ENCODE measurements around the gene HDAC7. TPM values are rescaled to one million over a fixed set of nuclear protein-coding genes. Genes with fewer than 3 reads are reported as not detected.

HDAC7 gene
- total RNA-seq, 4 donors from 2014 or later = 55.9 to 96.5 (median 59.4) TPM

DNA sequence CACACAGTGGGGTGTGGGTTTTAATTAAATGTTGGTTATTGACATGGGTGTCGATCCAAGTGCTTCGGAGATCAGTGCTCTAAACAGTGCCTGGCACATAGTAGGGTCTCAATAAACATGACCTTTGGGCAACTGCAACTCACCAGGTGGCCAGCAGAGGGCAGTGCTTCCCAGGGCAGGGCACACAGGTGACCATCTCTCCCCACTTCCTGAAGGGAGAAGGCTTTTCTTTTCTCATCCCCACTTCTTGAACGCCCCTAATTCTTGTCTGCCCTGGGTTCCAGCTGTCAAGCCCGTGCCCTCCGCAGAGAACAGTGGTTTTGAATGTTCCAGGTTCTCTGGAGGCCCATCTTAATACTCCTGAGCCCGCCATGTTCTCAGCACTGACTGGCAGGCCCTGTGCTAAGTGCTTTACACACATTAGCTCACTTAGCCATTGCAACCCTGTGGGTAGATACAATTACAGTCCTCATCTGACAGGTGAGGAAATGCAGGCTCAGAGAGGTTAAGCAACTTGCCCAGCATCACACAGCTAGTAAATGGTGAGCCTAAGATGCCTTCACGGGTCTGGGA is 77.4 kb downstream of the HDAC7 start:
- H3K4me3 ChIP-seq = no peak overlapping the region
- no peak overlapping the region for H3K27ac ChIP-seq
- 56 to 95% methylated on average over 2 to 4 of the region's 7 CpGs for WGBS, 2 donors (ENCODE audit: low coverage in 1 of 2)
- no peaks in the 10 kb centered on the region for H3K27me3 ChIP-seq
- no peak for TF ChIP-seq EP300 (IDR thresholded peaks at IDR 0.05)
- peak in 3 of 4 experiments; percentile 92 to 94 (median 93) for TF ChIP-seq CTCF (IDR thresholded peaks at IDR 0.05)
- peaks cover 0 to 47% (median 25%) of the 10 kb centered on the region in 3 donors for H3K4me1 ChIP-seq
- ATAC-seq = no peak
- H3K9me3 ChIP-seq = no peaks in the 10 kb centered on the region
- H3K36me3 ChIP-seq = peaks cover 0 to 8% of the 10 kb centered on the region in 2 donors

DNA sequence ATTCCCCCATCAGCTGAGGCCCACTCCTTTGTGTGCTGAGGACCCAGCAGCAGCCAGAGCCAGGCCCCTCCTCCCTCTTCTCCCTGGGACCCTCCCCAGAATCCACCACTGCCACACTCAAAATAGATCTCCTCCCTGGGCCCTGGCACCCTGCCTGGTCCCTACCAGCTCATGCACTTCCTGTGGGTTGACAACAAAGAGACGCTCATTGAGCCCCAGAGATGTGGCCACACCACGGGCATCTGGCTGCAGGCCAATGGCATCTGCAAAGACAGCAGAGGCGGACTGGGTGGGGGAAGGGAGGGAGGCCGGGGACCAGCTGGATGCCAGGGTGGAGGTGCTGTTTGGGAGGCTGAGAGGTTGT is 78.4 kb downstream of the HDAC7 start:
- no peaks in the 10 kb centered on the region for H3K27me3 ChIP-seq
- WGBS, 2 donors (ENCODE audit: low coverage in 1 of 2) = 40% methylated on average over 2 of the region's 4 CpGs; no CpG with 5 or more reads in 1 of the 2 donors
- peaks cover 6 to 57% (median 35%) of the 10 kb centered on the region in 3 donors for H3K4me1 ChIP-seq
- no peaks in the 10 kb centered on the region for H3K36me3 ChIP-seq
- H3K4me3 ChIP-seq = no peak overlapping the region
- no peak for ATAC-seq
- no peaks in the 10 kb centered on the region for H3K9me3 ChIP-seq
- TF ChIP-seq CTCF (IDR thresholded peaks at IDR 0.05) (no peak), POLR2A (IDR thresholded peaks at IDR 0.05) (no peak), EP300 (IDR thresholded peaks at IDR 0.05) (no peak), POLR2AphosphoS5 (IDR thresholded peaks at IDR 0.05) (no peak)
- H3K27ac ChIP-seq = peak overlapping the region in 2 of 4 donors; percentile 53 to 84

DNA sequence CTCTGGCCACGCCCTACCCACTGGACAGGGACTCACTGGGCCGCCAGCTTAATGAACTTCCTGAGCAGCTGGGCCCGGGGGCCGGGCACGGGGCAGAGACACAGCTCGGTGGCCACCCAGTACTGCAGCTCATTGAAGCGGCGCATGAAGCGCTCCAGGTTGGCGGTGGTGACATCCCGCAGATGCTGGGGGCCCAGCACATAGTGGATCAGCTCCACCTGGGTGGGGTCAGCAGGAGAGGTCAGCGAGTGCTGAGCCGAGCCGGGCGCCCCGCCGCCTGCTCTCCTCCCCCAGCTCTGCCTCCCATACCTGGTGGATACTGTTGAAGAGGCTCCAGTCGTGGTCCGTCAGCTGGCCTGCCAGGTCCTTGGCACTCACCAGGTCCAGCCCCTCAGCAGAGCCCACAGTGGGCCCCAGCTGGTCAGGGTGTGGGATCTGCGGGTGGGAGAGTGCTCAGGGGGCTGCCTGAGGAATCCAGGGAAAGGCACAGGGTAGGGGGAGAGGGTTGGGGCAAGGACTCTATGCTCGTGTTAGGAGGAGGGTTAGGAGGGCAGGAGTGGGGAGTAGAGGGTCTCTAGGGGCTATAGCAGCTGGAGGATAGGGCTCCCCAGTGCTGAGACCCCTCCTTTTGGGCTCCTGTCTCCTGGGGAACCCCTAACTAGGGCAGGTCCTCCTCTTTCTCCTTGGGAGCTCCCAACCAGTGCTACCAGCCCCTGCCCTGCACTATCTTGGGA is 78.9 kb downstream of the HDAC7 start:
- H3K9me3 ChIP-seq = no peaks in the 10 kb centered on the region
- H3K27ac ChIP-seq = peak overlapping the region in 3 of 4 donors; percentile 8 to 84 (median 53)
- H3K27me3 ChIP-seq = no peaks in the 10 kb centered on the region
- TF ChIP-seq EP300 (IDR thresholded peaks at IDR 0.05) (no peak), POLR2AphosphoS5 (IDR thresholded peaks at IDR 0.05) (no peak), CTCF (IDR thresholded peaks at IDR 0.05) (no peak), POLR2A (IDR thresholded peaks at IDR 0.05) (no peak)
- H3K4me1 ChIP-seq = peaks cover 12 to 62% (median 41%) of the 10 kb centered on the region in 3 donors
- H3K4me3 ChIP-seq = no peak overlapping the region
- no peak for ATAC-seq
- WGBS, 2 donors (ENCODE audit: low coverage in 1 of 2) = no CpG with 5 or more reads among the region's 21 CpGs
- H3K36me3 ChIP-seq = no peaks in the 10 kb centered on the region

DNA sequence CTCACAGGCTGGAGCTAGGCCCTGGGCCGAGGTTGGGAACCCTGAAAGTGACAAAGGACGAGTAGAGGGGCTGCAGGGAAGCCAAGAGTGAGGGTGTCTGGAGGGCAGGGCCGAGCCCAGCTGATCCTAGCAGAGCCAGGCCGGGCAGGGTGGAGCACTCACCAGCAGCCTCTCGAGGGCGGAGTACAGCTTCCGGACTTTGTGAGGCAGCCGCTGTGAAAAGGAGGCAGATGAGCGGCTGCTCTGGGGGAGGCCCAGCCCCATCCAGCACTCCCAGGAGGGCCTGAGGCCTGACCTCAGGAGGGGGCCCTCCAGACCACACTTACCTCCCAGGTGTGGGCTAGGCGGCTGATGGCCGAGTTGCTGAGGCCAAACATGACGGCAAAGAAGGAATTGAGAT is 79.7 kb downstream of the HDAC7 start:
- ATAC-seq = no peak
- Histone ChIP-seq H3K36me3 (no peaks in the 10 kb centered on the region), H3K9me3 (no peaks in the 10 kb centered on the region), H3K27ac (peak overlapping the region in 3 of 4 donors; percentile 8 to 84 (median 53)), H3K27me3 (no peaks in the 10 kb centered on the region), H3K4me1 (peaks cover 13 to 70% (median 49%) of the 10 kb centered on the region in 3 donors), H3K4me3 (no peak overlapping the region)
- TF ChIP-seq CTCF (IDR thresholded peaks at IDR 0.05) (no peak), EP300 (IDR thresholded peaks at IDR 0.05) (no peak), POLR2AphosphoS5 (IDR thresholded peaks at IDR 0.05) (no peak), POLR2A (IDR thresholded peaks at IDR 0.05) (no peak)
- WGBS, 2 donors (ENCODE audit: low coverage in 1 of 2) = 92% methylated on average over 2 of the region's 12 CpGs; no CpG with 5 or more reads in 1 of the 2 donors

GRCh38 chr12:47739297-47739696 is 80.4 kb downstream of the HDAC7 start:
- H3K27me3 ChIP-seq = no peaks in the 10 kb centered on the region
- H3K4me1 ChIP-seq = peaks cover 13 to 77% (median 49%) of the 10 kb centered on the region in 3 donors
- 89% methylated on average over 1 of the region's 3 CpGs; no CpG with 5 or more reads in 1 of the 2 donors for WGBS, 2 donors (ENCODE audit: low coverage in 1 of 2)
- TF ChIP-seq CTCF (IDR thresholded peaks at IDR 0.05) (no peak), EP300 (IDR thresholded peaks at IDR 0.05) (no peak), POLR2AphosphoS5 (IDR thresholded peaks at IDR 0.05) (no peak), POLR2A (IDR thresholded peaks at IDR 0.05) (no peak)
- H3K9me3 ChIP-seq = no peaks in the 10 kb centered on the region
- no peak overlapping the region for H3K4me3 ChIP-seq
- H3K36me3 ChIP-seq = no peaks in the 10 kb centered on the region
- ATAC-seq = no peak
- H3K27ac ChIP-seq = peak overlapping the region in 3 of 4 donors; percentile 52 to 84 (median 79)
